Islet of Langerhans (tissue), 1 donor: ENCODE data around the gene SMG1.

ENCODE experiments used
- FAIRE-seq: peaks from one replicate; lab custom pipeline; 2011; peaks lifted over from hg19 to GRCh38; lab: Jason Lieb, UNC

SMG1 gene

DNA sequence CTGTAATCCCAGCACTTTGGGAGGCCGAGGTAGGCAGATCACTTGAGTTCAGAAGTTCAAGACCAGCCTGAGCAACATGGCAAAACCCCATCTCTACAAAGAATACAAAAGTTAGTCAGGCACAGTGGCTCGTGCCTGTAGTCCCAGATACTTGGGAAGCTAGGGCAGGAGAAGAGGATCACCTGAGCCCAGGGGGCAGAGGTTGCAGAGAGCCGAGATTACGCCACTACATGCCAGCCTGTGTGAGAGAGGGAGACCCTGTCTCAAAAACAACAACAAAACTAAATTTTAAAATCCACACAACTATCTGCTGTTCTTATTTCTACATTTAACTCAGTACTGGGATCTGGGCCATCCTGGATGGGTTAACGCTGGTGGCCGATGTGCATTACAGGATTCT is 83.6 kb downstream of the SMG1 start:
- FAIRE-seq = no peak

GRCh38 chr16:18841833-18842525 is 84.2 kb downstream of the SMG1 start:
- no peak for FAIRE-seq

DNA sequence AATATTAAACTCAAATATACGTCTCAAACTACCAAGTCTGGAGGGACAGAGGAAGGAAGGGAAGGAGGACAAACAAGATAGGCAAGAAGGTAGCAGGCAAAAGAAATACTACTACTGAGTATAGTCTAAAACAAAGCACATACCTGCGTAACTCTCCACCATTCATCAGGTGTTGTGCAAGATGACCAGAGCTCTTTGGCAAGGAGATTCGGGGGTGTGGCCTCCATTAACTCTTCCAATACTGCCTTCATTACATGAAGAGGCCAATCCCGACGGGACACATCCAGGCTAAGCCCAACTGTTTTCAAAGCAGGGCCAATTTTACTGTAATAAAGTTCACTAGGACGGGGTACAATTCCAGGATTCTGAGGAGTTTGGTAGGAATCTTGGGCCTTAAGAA is 86.7 kb downstream of the SMG1 start:
- no peak for FAIRE-seq

DNA sequence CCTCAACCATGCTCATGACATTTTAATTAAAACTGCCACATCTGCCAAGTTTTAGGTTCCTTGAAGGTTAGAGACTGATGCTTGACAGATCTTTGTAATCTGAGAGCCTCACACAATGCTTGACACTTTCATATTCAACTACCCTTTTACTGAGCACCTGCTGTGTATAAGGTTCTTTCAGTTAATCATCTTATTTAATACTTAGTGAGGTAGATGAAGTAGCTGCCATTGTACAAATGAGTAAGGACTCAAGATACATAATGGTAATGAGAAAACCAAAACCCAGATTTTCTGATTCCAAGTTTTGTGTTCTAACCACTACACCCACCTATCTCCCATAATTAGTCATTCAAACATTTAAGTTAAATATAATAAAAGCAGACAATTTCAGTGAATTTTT is 89.5 kb downstream of the SMG1 start:
- FAIRE-seq = no peak

GRCh38 chr16:18834864-18835263 is 91.3 kb downstream of the SMG1 start:
- no peak for FAIRE-seq

- FAIRE-seq = no peak
These were observed 92.3 kb downstream of the SMG1 start for GRCh38 chr16:18833707-18834505.

- no peak for FAIRE-seq
These were observed 93.6 kb downstream of the SMG1 start for GRCh38 chr16:18832613-18833012.

- FAIRE-seq = no peak
These were observed 94.2 kb downstream of the SMG1 start for GRCh38 chr16:18832006-18832405.

GRCh38 chr16:18829251-18829650 is 97.0 kb downstream of the SMG1 start:
- no peak for FAIRE-seq

GRCh38 chr16:18827890-18828289 is 98.3 kb downstream of the SMG1 start:
- FAIRE-seq = no peak

DNA sequence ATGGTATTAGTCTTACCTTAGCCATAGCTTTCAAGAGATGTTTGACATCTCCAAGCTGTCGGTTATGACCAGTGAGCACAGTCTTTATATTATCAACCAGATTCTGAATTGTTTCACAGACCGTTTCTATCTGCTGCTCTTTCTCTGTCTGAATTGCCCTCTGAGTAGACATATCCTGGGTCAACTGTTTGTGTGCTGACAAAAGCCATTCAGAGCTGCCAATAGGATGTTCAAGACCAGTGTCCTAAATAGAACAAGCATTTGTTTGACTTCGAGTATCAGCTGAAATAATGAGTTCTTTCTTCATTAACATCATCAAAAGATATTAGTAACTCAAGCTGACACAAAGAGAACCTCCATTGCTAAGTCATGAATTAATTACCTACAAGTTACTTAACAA is 109.9 kb downstream of the SMG1 start:
- FAIRE-seq = no peak

DNA sequence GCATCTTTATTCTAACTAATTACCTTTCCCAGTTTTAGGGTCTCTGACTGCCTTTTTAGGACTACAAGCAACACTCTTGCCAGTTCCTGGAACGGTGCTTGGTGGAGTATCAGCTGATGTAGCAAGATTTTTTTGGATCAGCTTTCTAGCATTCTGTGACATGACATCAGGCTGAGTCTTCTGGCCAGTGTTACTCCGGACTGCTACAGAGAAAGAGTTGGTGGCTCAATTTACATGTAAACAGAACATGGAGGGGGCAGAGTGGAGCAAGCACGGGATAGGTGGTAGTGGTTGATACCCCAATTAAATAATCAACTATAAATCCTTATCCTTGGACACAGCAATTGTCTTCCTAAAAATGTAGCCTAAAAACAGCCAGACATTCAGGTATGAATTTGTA is 114.3 kb downstream of the SMG1 start:
- FAIRE-seq = no peak

DNA sequence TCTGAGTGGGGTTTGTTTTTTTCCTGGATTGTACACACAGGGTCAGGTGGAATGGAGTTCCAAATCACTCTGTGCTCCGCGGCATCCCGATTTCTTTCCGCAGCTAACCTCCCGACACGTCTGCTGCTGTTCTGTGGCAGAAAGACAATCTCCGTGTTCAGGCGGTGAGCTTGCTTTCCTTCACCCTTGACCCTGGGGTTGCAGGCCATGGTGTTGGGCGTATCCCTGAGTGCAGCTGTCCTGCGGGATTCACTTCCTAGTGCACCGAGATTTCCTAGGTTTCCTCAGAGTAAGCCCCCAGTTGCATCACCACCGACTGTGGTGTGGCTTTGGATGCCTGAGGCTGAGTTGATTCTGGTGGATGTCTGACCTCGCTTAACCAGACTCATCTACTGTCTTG is 117.0 kb downstream of the SMG1 start:
- FAIRE-seq = no peak

GRCh38 chr16:18805257-18805773 is 120.9 kb downstream of the SMG1 start:
- no peak for FAIRE-seq

- FAIRE-seq = no peak
These were observed 121.7 kb downstream of the SMG1 start for GRCh38 chr16:18804540-18804939.

DNA sequence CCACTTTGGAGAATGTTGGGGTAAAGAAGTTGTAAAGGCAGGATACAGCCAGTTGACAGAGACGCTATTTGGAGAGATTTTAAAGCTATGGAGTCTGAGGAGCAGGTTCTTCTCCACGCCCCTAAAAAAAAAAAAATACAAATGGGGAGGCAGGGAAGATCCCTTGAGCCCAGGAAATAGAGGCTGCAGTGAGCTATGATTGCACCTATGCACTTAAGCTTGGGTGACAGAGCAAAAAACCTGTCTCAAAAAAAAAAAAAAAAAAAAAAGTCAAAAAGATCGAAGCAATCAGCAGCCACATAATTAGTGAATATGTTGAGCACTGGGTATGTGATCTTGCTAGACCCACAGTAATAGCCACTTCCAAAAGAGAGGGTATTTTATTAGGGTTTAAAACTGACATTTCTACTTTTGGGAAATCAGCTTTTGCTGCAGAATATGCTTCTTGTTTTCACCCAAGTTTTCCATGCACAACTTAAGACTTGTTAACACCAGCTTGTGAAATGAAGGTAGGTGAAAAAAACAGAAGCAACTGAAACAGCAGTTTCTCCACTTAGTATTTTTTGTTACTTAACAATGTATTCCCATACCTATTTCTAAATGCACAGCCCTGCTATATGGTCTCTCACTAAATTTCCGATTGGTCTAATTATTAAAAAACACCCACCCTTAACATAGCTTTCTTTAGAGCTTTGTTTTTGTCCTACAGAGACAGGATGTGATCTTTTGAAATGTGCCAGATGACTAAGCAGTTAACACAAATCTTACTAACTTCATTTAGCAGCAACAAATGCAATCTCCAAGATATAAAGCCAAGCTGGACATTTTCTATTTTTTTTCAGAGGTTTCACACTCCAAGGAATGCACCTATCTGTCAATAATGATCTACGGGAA is 122.4 kb downstream of the SMG1 start:
- FAIRE-seq = no peak

DNA sequence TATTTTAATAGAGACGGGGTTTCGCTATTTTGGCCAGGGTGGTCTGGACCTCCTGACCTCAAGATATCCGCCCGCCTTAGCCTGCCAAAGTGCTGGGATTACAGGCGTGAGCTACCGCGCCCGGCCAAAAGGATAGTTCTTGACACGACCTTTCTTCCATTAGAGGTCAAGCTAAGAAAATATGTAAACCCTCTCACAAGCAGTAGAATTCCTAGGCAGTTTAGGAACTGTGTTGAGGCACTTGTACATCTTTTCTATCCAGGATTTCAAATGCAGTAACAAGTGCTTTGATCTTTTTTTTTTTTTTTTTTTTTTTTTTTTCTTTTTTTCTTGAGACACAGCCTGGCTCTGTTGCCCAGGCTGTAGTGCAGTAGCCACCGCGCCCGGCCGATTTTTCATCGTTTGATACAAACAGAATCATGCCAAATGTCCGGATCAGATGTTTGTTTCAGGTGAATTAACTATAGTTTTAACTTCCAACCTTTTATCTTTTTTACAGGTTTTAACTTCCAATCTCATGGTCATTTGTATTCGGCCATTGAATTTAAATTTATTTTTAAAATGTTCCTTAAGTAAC is 123.4 kb downstream of the SMG1 start:
- FAIRE-seq = no peak

DNA sequence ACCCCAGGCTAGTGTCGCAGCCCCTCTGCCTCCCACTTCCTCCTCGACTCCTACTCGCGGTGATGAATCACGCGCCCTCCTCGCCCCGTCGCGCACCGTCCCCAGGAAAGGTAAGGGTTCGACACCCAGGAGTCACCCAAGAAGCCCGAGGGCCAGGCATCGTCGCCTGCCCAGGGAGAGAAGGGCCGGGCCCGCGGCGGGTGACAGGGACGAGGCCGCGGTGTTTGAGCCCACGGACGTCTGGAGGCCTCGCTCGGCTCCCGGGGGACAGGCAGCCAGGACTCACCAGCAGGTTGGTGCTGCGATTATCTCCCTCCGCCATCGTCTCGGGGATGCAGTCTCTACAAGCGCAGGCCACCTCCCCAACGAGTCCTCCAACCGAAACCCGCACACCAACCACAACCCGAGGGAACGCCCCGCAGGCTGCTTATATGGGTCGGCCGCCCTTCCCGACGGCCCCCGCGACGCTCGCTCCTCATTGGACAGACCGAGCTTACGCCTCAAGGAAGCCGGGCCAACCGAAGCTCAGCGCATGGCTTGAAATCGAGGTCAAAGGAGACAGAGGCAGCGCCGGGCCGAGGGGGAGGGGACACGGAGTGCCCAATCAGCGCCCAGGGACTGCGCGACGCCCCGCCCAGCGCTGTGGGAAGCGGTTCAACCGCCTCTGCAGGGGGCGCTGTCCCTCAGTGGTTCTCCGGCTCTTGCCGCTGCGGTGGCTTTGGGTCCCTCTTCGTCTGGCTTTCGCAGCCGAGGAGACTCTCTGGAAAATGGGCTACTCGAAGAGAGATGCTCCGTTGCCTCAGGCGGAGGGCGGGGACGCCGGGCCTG is 124.8 kb downstream of the SMG1 start, which contains the start of gene ARL6IP1:
ARL6IP1 (minus strand) TSS at position 405 of the 828 bp plus-strand sequence; CDS start at position 322, 83 bp downstream.
- peak; percentile 38 for FAIRE-seq

GRCh38 chr16:18800775-18801144 is 125.4 kb downstream of the SMG1 start:
- FAIRE-seq = no peak

- no peak for FAIRE-seq
These were observed 125.9 kb downstream of the SMG1 start for GRCh38 chr16:18800293-18800692.

DNA sequence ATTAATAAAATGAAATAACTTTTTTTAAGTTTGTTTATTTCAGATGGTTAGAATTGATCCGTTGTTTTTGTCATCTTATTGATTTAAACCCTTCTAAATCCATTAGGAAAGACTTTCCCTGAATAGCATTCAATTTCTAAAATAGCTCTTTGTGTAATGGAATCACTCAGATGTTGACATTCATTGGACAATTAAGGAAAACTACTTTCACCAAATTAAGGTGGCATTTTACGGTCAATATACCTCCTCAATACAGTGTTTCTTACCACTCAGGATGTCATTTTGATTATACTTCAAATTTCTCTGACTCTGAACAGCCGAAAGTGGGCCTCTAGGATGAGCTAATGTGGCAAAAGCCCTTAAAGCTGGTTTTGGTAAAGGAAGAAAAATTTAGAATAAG is 126.7 kb downstream of the SMG1 start:
- FAIRE-seq = peak; percentile 27
